ENCODE measurements around the gene DLEC1.

Gene DLEC1

GRCh38 chr3:38039101-38039898, at the start of gene DLEC1:
Gene DLEC1, plus strand, starts transcription at chr3:38039208. Its CDS starts 18 bp downstream, at chr3:38039226.
- H3K4me3 ChIP-seq (ENCODE audit: control insufficient read depth, low read depth, low read length), result peak within 1 kb of the TSS; percentile 37
- TF ChIP-seq CTCF (conservative IDR thresholded peaks at IDR 0.05; ENCODE audit: control insufficient read depth, insufficient read depth, low read depth, low read length), result no peak
- peak; percentile 34 for DNase-seq (ENCODE audit: low read depth)

- no peak overlapping the region for H3K4me3 ChIP-seq (ENCODE audit: control insufficient read depth, low read depth, low read length)
- DNase-seq (ENCODE audit: low read depth), result no peak
- no peak for TF ChIP-seq CTCF (conservative IDR thresholded peaks at IDR 0.05; ENCODE audit: control insufficient read depth, insufficient read depth, low read depth, low read length)
These were observed 49.1 kb upstream of the DLEC1 start for GRCh38 chr3:37989821-37990480.

- TF ChIP-seq CTCF (conservative IDR thresholded peaks at IDR 0.05; ENCODE audit: control insufficient read depth, insufficient read depth, low read depth, low read length), result no peak
- DNase-seq (ENCODE audit: low read depth), result no peak
- no peak within 1 kb of the TSS for H3K4me3 ChIP-seq (ENCODE audit: control insufficient read depth, low read depth, low read length)
These were observed 48.5 kb upstream of the DLEC1 start, which contains the start of gene VILL for GRCh38 chr3:37990527-37990926. Gene VILL, plus strand, starts transcription at chr3:37990786. Its CDS starts 2,887 bp downstream, at chr3:37993673.

- DNase-seq (ENCODE audit: low read depth), result no peak
- TF ChIP-seq CTCF (conservative IDR thresholded peaks at IDR 0.05; ENCODE audit: control insufficient read depth, insufficient read depth, low read depth, low read length), result no peak
- no peak overlapping the region for H3K4me3 ChIP-seq (ENCODE audit: control insufficient read depth, low read depth, low read length)
These were observed 47.9 kb upstream of the DLEC1 start for GRCh38 chr3:37991109-37991508.

- no peak overlapping the region for H3K4me3 ChIP-seq (ENCODE audit: control insufficient read depth, low read depth, low read length)
- no peak for TF ChIP-seq CTCF (conservative IDR thresholded peaks at IDR 0.05; ENCODE audit: control insufficient read depth, insufficient read depth, low read depth, low read length)
- no peak for DNase-seq (ENCODE audit: low read depth)
These were observed 47.2 kb upstream of the DLEC1 start for GRCh38 chr3:37991823-37992222.

GRCh38 chr3:37992271-37993066, 46.5 kb upstream of the DLEC1 start:
- TF ChIP-seq CTCF (conservative IDR thresholded peaks at IDR 0.05; ENCODE audit: control insufficient read depth, insufficient read depth, low read depth, low read length), result no peak
- H3K4me3 ChIP-seq (ENCODE audit: control insufficient read depth, low read depth, low read length), result no peak overlapping the region
- DNase-seq (ENCODE audit: low read depth), result no peak

Data from fibroblast of mammary gland (primary cell).